ENCODE measurements around the gene RNF169.
"Not testable (repeated sequence)": the region's sequence is repeated elsewhere in the genome, so short reads cannot be mapped to it uniquely, and the experiment has no call there.

RNF169 gene

GRCh38 chr11:74822170-74822569 lies 73.5 kb downstream of the RNF169 start:
- DNase-seq = no peak

- DNase-seq = no peak
Observed at GRCh38 chr11:74824285-74824982, 75.8 kb downstream of the RNF169 start.

GRCh38 chr11:74825596-74825995 lies 76.9 kb downstream of the RNF169 start:
- not testable (repeated sequence) for DNase-seq

- no peak for DNase-seq
Observed at GRCh38 chr11:74826901-74827300, 78.3 kb downstream of the RNF169 start.

- no peak for DNase-seq
Observed at GRCh38 chr11:74837191-74837590, 88.5 kb downstream of the RNF169 start.

- DNase-seq = no peak
Observed at GRCh38 chr11:74838188-74838587, 89.5 kb downstream of the RNF169 start.

- peak in 3 of 4 experiments; percentile 22 to 41 (median 27) for DNase-seq
Observed at GRCh38 chr11:74839446-74839845, 90.8 kb downstream of the RNF169 start.

GRCh38 chr11:74839971-74840370 lies 91.3 kb downstream of the RNF169 start:
- peak; percentile 17 to 51 (median 43) for DNase-seq

- no peak for DNase-seq
Observed at GRCh38 chr11:74840486-74840885, 91.8 kb downstream of the RNF169 start.

GRCh38 chr11:74842967-74843366 lies 94.3 kb downstream of the RNF169 start:
- DNase-seq = no peak

GRCh38 chr11:74844072-74844471 lies 95.4 kb downstream of the RNF169 start:
- DNase-seq = no peak

GRCh38 chr11:74844865-74845264 lies 96.2 kb downstream of the RNF169 start:
- DNase-seq = no peak

- DNase-seq = no peak
Observed at GRCh38 chr11:74845978-74846517, 97.4 kb downstream of the RNF169 start.

- DNase-seq = no peak
Observed at GRCh38 chr11:74846770-74847169, 98.1 kb downstream of the RNF169 start.

GRCh38 chr11:74847395-74847794 lies 98.7 kb downstream of the RNF169 start:
- no peak for DNase-seq

GRCh38 chr11:74847895-74848294 lies 99.2 kb downstream of the RNF169 start:
- no peak for DNase-seq

GRCh38 chr11:74849525-74850391 lies 101.1 kb downstream of the RNF169 start:
- no peak for DNase-seq

GRCh38 chr11:74853223-74853622 lies 104.6 kb downstream of the RNF169 start:
- DNase-seq = no peak

GRCh38 chr11:74860743-74861142 lies 112.1 kb downstream of the RNF169 start:
- DNase-seq = no peak

GRCh38 chr11:74863410-74863809 lies 114.8 kb downstream of the RNF169 start:
- no peak for DNase-seq

- no peak for DNase-seq
Observed at GRCh38 chr11:74866557-74866956, 117.9 kb downstream of the RNF169 start.

- peak in 2 of 4 experiments; percentile 30 to 39 for DNase-seq
Observed at GRCh38 chr11:74870485-74870884, 121.8 kb downstream of the RNF169 start.

GRCh38 chr11:74871037-74871436 lies 122.4 kb downstream of the RNF169 start:
- DNase-seq = peak in 2 of 4 experiments; percentile 9 to 14

GRCh38 chr11:74877132-74877531 lies 128.5 kb downstream of the RNF169 start:
- peak; percentile 22 to 42 (median 32) for DNase-seq
